ENCODE data around the gene ARHGAP32. TPM values are rescaled to one million over a fixed set of nuclear protein-coding genes. Genes with fewer than 3 reads are reported as not detected.

The ARHGAP32 gene
- 3.0 to 4.5 TPM (median 3.8 TPM) in 5 replicates for total RNA-seq (2022; extraction: Qiagen RNA extraction)

DNA sequence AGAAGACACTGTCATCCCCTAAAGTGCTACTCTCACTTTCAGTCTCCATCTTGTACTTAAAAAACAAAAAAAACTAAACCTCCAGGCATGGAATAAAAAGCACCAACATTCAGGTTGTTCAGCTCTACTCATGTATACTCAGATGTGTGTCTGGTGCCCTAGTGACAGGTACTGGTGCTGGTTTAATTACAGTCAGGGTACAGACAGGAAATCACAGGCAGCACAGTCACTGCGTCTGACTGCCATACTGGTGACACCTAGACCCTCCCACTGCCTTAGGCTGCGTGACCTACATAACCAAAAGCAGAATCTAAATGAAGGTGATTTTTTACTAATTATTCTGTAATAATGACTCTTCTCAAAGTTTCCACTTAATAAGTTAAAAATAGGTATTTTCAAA lies at the start of gene ARHGAP32:
TSS of gene ARHGAP32 (minus strand) at position 176 of the 400 bp plus-strand sequence. CDS start at position 49, 127 bp downstream.

DNA sequence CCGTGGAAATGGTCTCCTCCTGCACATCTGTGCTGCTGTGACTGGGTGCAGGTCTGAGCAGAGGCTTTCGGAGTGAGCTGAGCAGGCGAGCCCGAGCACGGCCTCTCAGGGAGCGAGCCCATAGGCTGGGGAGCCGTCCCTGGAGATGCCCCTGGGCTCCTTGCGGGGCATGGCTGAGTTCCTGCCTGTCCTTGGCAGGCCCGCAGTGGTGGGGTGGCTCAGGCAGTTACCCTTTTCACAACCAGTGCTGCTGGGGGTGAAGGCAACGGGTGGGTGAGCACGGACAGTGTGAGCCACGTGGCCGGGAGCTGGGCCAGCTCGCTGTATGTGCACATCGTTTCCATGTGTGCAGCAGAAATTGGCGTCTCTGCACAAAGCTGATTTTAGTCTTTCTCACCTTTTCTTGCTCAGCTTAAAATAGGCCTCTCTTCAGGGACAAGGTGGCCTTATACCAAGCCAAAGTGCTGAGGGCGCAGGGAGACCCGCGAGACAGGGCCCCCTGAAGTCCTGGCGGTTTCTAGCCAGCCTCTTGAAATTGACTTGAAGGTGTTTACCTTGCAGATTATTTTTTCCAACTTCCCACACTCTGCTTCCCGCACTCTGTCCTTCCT lies 249.2 kb downstream of the ARHGAP32 start, which contains the start of gene TP53AIP1:
TSS of gene TP53AIP1 (minus strand) at position 55 of the 611 bp plus-strand sequence. CDS start 5,053 bp downstream, outside the sequence.

Other genes with a start within 250 kb of the ARHGAP32 start
- gene TP53AIP1, start 249.5 kb downstream of the ARHGAP32 start, total RNA-seq (2022; extraction: Qiagen RNA extraction): 0.07 to 0.09 TPM (median 0.08 TPM) in 3 of 5 replicates, not detected in the others
- gene BARX2, start 183.5 kb upstream of the ARHGAP32 start, total RNA-seq (2022; extraction: Qiagen RNA extraction): not detected in 5 replicates